Measurements from ENCODE around the gene PAPOLG.

PAPOLG gene

DNA sequence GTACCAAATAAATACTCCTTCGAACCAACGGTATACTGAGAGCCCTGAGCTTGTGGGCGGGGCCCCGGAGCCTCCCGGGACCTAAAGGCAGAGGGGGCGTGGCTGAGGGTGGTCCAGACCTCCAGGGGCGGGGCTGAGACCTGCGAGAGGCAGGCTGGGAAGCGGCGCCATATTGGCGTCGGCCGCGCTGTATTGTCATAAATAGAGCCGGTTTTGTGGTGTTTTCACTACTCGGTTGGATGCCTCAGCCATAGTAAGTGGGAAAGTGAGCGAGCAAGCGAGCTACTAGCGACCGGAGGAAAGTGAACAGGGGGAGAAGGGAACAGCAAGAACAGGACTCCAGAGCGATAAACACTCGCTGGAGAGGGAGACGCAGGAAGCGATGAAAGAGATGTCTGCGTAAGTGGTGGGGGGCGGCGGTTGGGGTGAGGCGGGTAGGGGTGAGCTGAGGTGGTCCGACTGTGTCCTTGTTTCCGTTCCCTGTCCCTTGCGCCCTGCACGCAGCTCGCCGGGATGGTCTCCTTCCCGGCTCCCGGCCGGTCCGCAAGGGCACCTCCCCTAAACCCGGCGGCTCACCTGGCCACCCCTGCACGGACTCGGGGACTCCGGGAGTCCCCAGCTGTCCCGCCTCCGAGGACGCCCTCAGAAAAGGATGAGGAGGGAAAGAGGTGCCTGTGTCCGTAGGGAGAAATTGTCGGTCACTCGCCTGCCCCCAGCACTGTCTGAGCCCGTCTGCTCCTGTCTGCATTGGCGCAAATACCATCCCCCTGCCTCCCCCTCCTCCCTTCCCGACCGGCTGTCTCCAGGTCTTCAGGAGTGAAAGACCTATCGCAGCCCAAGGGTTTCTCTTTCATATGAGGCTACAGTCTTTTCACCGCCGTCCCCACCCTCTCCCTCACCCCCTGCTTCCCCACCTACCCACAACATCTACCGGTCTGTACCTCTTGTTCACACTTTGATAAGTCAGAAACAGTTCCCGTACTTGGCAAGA, at the start of gene PAPOLG:
PAPOLG (plus strand) TSS at position 172 of the 991 bp plus-strand sequence; CDS start at position 383, 211 bp downstream.
- TF ChIP-seq, protein P1, sequence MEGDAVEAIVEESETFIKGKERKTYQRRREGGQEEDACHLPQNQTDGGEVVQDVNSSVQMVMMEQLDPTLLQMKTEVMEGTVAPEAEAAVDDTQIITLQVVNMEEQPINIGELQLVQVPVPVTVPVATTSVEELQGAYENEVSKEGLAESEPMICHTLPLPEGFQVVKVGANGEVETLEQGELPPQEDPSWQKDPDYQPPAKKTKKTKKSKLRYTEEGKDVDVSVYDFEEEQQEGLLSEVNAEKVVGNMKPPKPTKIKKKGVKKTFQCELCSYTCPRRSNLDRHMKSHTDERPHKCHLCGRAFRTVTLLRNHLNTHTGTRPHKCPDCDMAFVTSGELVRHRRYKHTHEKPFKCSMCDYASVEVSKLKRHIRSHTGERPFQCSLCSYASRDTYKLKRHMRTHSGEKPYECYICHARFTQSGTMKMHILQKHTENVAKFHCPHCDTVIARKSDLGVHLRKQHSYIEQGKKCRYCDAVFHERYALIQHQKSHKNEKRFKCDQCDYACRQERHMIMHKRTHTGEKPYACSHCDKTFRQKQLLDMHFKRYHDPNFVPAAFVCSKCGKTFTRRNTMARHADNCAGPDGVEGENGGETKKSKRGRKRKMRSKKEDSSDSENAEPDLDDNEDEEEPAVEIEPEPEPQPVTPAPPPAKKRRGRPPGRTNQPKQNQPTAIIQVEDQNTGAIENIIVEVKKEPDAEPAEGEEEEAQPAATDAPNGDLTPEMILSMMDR (IDR thresholded peaks at IDR 0.05) = no peak
- TF ChIP-seq ZFX (IDR thresholded peaks at IDR 0.05; ENCODE audit: borderline replicate concordance) = no peak
- peak within 1 kb of the TSS; percentile 76 for H3K27ac ChIP-seq

DNA sequence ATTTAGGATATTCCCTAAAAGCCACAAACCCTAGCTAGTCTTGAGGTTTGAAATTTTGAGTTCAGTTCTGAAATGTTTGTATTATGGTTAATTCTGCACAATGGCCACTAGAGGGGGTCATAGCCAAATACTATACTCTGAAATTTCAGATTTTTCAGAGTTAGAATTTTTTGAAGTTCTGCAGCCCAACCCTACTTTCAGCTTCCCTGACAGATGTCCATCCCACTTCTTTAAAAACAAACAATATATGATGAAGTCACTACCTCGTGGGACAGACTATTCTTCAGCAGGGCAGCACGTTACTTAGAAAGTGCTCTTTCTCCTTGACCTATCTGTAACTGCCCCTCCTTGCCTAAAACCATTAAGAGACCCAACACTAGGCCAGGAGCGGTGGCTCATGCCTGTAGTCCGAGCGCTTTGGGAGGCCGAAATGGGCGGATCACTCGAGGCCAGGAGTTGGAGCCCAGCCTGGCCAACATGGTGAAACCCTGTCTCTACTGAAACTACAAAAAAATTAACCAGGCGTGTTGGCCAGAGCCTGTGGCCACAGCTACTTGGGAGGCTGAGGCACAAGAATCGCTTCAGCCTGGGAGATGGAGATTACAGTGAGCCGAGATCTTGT, 48.2 kb upstream of the PAPOLG start:
- no peak overlapping the region for H3K27ac ChIP-seq
- TF ChIP-seq ZFX (IDR thresholded peaks at IDR 0.05; ENCODE audit: borderline replicate concordance) = no peak
- TF ChIP-seq, protein P1 (IDR thresholded peaks at IDR 0.05) = peak; percentile 81

DNA sequence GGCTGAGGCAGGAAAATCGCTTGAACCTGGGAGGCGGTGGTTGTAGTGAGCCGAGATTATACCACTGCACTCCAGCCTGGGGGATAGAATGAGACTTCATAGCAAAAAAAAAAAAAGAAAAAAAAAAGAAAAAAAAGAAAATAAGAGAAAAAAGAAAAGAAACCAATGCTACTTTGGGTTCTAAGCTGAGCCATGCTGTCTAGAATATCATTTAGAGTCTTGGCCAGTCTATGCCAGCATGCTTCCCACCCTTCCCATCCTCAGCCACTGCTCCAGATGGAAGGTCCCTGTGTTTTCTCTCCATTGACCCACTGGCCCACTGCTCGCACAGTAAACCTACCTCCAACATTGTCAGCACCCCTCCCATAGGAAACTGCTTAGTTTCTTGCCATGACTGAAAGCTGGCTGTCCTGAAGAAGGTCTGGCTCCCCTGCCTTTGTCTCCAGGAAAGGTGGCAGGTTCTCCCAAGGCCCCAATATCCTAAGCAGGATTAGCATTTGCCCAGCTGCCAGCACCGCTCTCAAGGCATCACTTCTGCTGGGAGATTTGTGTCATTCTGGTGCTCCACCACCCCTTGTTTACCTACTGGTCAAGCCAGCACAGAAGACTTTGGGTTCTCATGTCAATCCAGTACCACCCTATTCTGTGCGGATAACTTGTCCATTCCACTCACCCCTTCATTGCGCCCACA, 47.3 kb upstream of the PAPOLG start:
- no peak overlapping the region for H3K27ac ChIP-seq
- TF ChIP-seq ZFX (IDR thresholded peaks at IDR 0.05; ENCODE audit: borderline replicate concordance) = no peak
- TF ChIP-seq, protein P1 (IDR thresholded peaks at IDR 0.05) = no peak

DNA sequence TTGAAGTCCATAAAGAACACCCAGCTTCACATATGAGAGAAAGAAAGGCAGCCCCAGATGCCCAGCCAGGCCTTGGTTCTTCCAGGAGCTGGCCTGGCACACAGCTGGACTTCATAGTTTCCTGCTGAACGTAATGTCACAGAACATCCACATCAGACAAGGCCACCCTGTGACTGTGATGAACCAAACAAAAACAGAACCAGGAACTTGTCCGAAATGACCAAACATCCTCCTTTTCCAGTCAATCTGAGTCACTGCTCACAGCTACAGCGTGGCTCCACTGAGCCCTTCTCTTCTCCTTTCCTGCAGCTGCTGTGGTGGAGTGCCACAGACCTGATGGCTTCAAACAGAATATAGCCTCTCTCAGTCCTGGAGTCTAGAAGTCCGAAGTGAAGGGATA, 45.4 kb upstream of the PAPOLG start:
- TF ChIP-seq, protein P1 (IDR thresholded peaks at IDR 0.05) = no peak
- no peak for TF ChIP-seq ZFX (IDR thresholded peaks at IDR 0.05; ENCODE audit: borderline replicate concordance)
- H3K27ac ChIP-seq = no peak overlapping the region

DNA sequence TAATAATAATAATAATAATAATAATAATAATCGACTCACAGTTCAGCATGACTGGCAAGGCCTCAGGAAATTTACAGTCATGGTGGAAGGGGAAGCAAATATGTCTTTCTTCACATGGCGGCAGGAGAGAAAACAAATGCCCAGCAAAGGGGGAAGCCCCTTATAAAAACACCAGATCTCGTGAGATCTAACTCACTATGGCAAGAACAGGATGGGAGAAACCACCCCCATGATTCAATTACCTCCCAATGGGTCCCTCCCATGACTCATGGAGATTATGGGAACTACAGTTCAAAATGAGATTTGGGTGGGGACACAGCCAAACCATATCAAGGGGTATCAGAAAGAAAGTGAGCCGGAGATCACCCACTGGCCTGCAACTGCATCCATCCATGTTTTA, 40.5 kb upstream of the PAPOLG start:
- no peak for TF ChIP-seq ZFX (IDR thresholded peaks at IDR 0.05; ENCODE audit: borderline replicate concordance)
- TF ChIP-seq, protein P1 (IDR thresholded peaks at IDR 0.05) = no peak
- no peak overlapping the region for H3K27ac ChIP-seq

DNA sequence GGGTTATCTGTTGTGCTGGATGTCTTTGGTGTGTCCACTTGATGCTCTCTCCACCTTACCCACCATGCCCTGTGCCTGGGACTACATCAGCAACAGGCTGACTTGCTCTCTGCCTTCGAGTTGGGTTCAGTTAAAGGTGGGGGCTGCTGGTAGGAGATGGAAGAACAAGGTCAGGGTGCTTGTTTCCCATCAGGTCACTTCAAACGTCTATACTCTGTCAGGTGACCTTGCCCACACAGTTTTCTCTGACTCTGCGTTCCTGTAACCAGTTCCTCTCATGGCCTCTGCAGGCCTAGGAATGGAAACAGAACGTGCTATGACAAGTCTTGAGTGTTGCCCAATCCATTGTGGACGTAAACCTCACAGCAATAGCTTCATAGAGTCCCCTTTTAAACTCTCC, 38.4 kb upstream of the PAPOLG start:
- TF ChIP-seq, protein P1 (IDR thresholded peaks at IDR 0.05) = no peak
- no peak for TF ChIP-seq ZFX (IDR thresholded peaks at IDR 0.05; ENCODE audit: borderline replicate concordance)
- H3K27ac ChIP-seq = no peak overlapping the region
